GM19025 (cell line): ENCODE results near the gene VPS35L.
"Not testable (repeated sequence)": the region's sequence is repeated elsewhere in the genome, so short reads cannot be mapped to it uniquely, and the experiment has no call there.

Experiments
- ATAC-seq: cut with Tn5 transposase; IDR thresholded peaks from one replicate; pipeline ENCODE4 v1.9.1; 2021; ENCODE audit warnings: mild to moderate bottlenecking, low read depth, moderate library complexity; ENCODE audit not compliant: unreplicated experiment

Gene VPS35L

GRCh38 chr16:19532601-19533000 lies 22.9 kb upstream of the VPS35L start:
- ATAC-seq = no peak

DNA sequence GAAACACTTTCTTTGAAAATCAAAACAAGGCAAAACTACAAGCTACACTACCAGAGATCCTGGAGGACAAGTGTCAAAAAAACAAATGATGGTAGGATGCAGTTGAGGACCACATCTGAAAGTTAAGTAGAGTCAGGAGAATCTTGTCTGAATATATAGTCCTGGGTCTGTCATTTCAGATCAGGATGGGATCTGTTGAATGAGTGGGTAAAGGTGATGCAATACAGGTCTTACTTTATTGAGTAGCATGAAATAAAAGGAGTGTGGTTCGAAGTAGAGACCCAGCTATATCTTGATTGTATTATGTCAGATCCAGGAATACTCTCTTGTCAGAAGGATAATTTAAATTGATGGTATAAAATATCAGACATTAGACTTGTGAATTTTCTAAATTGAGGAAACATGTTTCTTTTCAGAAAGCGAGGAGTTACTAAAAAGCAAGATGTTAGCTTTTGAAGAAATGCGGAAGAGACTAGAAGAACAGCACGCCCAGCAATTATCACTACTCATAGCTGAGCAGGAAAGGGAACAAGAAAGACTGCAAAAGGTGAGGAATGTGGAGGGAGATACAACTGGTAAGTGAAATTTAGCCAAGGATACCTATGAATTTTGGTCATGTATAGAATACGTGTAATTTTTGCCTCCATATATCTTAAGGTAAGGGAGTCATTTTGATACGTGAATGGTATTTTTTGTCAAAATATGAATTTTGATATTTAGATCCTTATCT lies 15.1 kb upstream of the VPS35L start:
- ATAC-seq = no peak

DNA sequence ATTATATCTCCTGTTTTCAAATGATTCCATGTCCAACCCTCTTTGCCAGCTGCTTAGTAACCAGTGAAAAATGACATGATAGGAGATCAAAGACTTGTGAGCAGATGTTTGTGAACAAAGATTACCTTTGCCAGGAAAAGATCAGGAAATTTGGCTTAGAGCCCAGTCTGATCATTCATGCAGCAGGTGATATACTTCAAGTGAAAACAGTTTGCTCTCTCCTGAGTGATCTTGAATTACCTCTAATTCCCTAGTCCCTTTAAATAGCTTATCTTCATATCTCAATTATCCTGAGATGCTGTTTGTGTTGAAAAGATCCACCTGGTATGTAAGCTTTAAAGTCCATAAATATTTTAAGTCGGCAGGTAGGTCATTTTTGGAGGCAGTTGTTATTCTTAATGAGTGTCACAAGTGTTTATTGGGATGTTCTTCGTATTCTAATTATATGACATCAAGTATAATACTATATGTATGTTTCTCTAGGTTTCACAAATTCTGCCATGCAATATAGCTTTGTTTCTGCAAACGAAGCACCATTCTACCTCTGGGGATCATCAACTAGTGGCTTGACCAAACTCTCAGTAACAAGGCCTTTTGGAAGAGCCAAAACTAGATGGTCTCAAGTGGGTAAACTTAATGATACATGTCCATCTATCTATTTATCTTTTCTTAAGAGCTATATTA lies 13.2 kb upstream of the VPS35L start:
- ATAC-seq = no peak

DNA sequence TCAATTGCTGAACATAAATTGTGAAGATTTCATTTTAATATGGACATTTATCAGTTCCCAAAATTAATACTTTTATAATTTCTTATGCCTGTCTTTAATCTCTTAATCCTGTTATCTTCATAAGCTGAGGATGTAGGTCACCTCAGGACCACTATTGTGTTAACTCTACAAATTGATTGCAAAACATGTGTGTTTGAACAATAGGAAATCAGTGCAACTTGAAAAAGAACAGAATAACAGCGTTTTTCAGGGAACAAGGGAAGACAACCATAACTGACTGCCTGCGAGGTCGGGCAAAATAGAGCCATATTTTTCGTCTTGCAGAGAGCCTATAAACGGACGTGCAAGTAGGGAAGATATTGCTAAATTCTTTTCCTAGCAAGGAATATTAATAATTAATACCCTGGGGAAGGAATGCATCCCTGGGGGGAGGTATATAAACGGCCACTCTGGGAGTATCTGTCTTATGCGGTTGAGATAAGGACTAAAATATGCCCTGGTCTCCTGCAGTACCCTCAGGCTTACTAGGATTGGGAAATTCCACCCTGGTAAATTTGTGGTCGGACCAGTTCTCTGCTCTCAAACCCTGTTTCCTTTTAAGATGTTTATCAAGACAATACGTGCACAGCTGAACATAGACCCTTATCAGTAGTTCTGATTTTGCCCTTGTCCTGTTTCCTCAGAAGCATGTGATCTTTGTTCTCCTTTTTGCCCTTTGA lies 12.1 kb upstream of the VPS35L start:
- not testable (repeated sequence) for ATAC-seq

- no peak for ATAC-seq
Observed at GRCh38 chr16:19548144-19548543, 7.4 kb upstream of the VPS35L start.

- ATAC-seq = no peak
Observed at GRCh38 chr16:19549673-19550072, 5.8 kb upstream of the VPS35L start.

- ATAC-seq = no peak
Observed at GRCh38 chr16:19555938-19556771, 652 bp downstream of the VPS35L start.

GRCh38 chr16:19559242-19559910 lies 3.9 kb downstream of the VPS35L start:
- no peak for ATAC-seq

DNA sequence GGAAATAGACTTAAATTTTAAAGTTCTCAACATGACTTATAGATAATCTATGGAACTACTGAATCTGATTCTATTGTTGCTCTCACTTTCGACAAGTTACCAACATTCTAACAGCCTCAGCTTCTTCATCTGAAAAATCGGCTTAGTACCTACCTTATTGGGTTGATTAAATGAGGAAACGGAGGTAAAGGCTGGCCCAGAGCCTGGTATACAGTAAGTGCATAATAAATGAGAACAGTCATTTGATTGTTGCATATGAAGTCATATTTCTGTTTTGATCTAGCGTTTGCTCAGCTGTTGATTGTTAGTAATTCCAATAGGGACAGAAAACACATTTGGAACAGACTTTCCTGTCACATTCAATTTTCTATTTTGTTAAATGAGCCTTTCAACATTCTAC lies 4.6 kb downstream of the VPS35L start:
- no peak for ATAC-seq

GRCh38 chr16:19563377-19563776 lies 7.9 kb downstream of the VPS35L start:
- no peak for ATAC-seq

- ATAC-seq = no peak
Observed at GRCh38 chr16:19566362-19566761, 10.9 kb downstream of the VPS35L start.

DNA sequence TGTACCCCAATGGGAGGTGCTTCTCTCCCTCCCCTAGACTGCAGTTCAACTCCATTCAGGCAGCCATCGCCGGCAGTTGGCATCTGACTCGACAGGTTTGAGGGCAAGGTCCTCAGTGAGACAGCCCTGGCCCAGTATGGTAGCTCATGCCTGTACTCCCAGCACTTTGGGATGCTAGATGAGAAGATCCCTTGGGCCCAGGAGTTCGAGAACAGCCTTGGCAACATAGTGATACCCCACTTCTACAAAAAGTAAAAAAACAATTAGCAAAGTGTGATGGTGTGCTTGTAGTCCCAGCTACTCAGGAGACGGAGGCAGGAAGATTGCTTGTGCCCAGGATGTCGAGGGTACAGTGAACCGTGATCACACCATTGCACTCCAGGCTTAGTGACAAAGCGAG lies 12.1 kb downstream of the VPS35L start:
- no peak for ATAC-seq

- ATAC-seq = no peak
Observed at GRCh38 chr16:19573997-19574396, 18.5 kb downstream of the VPS35L start.

GRCh38 chr16:19574615-19575014 lies 19.1 kb downstream of the VPS35L start:
- ATAC-seq = no peak

- no peak for ATAC-seq
Observed at GRCh38 chr16:19578378-19578971, 23.0 kb downstream of the VPS35L start.

DNA sequence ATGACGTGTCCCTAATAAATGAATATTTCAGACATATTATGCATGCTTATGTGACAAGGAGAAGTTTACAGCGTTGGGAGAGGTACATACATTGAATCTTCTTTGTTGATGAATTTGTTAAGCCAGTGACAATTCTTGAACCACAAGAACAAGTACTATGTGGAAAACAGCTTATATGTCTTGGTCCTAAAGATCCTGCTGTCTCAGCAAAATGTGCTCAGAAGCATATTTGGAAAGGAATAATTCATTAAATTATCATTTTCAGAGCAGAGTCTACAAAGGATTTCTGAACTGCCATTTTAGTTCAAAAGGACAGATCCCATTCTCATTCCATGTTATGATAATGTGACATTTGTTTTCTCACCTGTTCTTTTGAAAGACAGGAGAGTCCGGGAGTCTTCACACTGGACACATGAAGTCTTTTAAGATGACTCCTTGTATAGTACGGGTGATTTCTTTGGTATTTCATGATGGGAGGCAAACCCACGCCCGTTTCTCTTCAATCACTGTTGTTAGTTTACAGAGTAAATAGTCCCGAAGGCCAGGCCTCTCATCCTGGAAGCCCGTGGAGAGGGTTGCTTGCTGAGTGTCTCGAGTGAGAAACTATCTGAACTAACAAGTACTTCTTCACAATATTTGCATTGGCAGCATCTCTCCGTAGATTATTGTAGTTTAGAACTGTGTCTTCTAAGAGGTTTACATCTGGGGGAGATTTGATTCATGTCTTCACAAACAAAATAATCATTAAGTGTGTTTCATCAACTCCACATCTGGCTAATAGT lies 26.7 kb downstream of the VPS35L start:
- no peak for ATAC-seq

DNA sequence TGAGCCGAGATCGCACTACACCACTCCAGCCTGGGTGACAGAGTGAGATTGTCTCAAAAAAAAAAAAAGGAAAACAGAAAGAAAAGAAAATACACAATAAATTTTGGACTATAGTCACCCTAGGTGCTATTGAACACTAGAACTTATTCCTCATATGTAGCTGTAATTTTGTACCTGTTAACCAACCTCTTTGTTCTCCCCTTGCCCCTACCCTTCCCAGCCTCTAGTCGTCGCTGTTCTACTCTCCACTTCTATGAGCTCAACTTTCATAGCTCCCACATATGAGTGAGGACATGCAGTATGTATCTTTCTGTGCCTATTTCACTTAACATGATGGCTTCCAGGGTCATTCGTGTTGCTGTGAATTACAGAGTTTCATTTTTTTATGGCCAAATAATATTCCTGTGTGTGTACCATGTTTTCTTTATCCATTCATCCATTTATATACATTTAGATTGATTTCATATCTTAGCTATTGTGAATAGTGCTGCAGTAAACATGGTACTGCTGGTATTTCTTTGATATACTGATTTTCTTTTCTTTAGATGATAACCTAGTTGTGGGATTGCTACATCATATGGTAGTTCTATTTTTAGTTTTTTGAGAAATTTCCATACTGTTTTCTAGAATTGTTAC lies 28.3 kb downstream of the VPS35L start:
- ATAC-seq = no peak

DNA sequence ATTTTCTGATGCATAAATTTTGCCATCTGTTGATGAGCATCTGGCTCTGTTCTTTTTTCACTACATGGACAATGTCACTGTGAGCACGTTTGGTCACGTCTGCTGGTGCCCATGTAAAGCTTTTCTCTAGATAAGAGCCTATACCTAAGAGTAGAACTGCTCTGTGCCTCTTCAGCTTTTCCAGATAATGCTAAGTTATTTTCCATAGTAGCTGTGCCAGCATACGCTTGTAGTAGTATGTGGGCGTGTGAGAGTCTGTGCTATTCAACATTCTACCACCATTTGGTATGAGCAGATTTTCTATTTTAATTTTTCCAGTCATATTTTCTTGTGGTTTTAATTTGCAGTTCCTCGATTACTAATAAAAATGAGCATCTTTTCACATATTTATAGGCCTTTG lies 33.2 kb downstream of the VPS35L start:
- no peak for ATAC-seq

- ATAC-seq = no peak
Observed at GRCh38 chr16:19589106-19589505, 33.6 kb downstream of the VPS35L start.
